SK-N-SH (cell line): ENCODE data around the gene GUCY2D.

Source experiments
- CTCF ChIP-seq: fragments of 200-600 bp; sonication (generic); IDR thresholded peaks from 2 replicates; pipeline ENCODE4 v1.6.1; 2017; ENCODE audit warnings: antibody characterized with exemption, mild to moderate bottlenecking, moderate library complexity
- MXI1 ChIP-seq: IDR thresholded peaks from 2 replicates; pipeline ENCODE4 v1.6.1; 2012; ENCODE audit warnings: mild to moderate bottlenecking, low read depth, low read length, improper control_type of control experiment
- POLR2AphosphoS5 ChIP-seq: IDR thresholded peaks from 2 replicates; pipeline ENCODE4 v1.6.1; 2012; ENCODE audit warnings: low read depth, low read length
- RAD21 ChIP-seq: IDR thresholded peaks from 2 replicates; pipeline ENCODE4 v1.6.1; 2012; ENCODE audit warnings: mild to moderate bottlenecking, low read length
- REST ChIP-seq: IDR thresholded peaks from 2 replicates; pipeline ENCODE4 v1.6.1; 2012; ENCODE audit warnings: mild to moderate bottlenecking, low read depth, low read length, moderate library complexity

GRCh38 chr17:8019665-8020650, 17.5 kb downstream of the GUCY2D start:
- TF ChIP-seq REST (no peak), CTCF (no peak), POLR2AphosphoS5 (no peak), RAD21 (no peak), MXI1 (no peak)
